Measurements from ENCODE around the gene PLOD1. TPM values are rescaled to one million over a fixed set of nuclear protein-coding genes. Genes with fewer than 3 reads are reported as not detected.
"Not testable (repeated sequence)": the region's sequence is repeated elsewhere in the genome, so short reads cannot be mapped to it uniquely, and the experiment has no call there.

The PLOD1 gene
- total RNA-seq, 1 donor from 2014 or later, result 680 TPM

GRCh38 chr1:11935733-11936132 is 1.2 kb downstream of the PLOD1 start:
- not testable (repeated sequence) for DNase-seq (ENCODE audit: extremely low read depth, low read depth, low spot score)

- DNase-seq (ENCODE audit: extremely low read depth, low read depth, low spot score), result no peak
Measured at GRCh38 chr1:11938722-11939526, 4.4 kb downstream of the PLOD1 start.

GRCh38 chr1:11939794-11940193 is 5.3 kb downstream of the PLOD1 start:
- not testable (repeated sequence) for DNase-seq (ENCODE audit: extremely low read depth, low read depth, low spot score)

GRCh38 chr1:11940260-11940921 is 5.9 kb downstream of the PLOD1 start:
- no peak for DNase-seq (ENCODE audit: extremely low read depth, low read depth, low spot score)

- DNase-seq (ENCODE audit: extremely low read depth, low read depth, low spot score), result no peak
Measured at GRCh38 chr1:11942280-11942679, 7.8 kb downstream of the PLOD1 start.

- no peak for DNase-seq (ENCODE audit: extremely low read depth, low read depth, low spot score)
Measured at GRCh38 chr1:11943619-11944018, 9.1 kb downstream of the PLOD1 start.

- no peak for DNase-seq (ENCODE audit: extremely low read depth, low read depth, low spot score)
Measured at GRCh38 chr1:11944358-11944931, 9.9 kb downstream of the PLOD1 start.

- no peak for DNase-seq (ENCODE audit: extremely low read depth, low read depth, low spot score)
Measured at GRCh38 chr1:11946647-11947046, 12.1 kb downstream of the PLOD1 start.

GRCh38 chr1:11948822-11949458 is 14.4 kb downstream of the PLOD1 start:
- DNase-seq (ENCODE audit: extremely low read depth, low read depth, low spot score), result no peak

GRCh38 chr1:11951901-11952300 is 17.4 kb downstream of the PLOD1 start:
- DNase-seq (ENCODE audit: extremely low read depth, low read depth, low spot score), result no peak

- no peak for DNase-seq (ENCODE audit: extremely low read depth, low read depth, low spot score)
Measured at GRCh38 chr1:11952455-11953109, 18.1 kb downstream of the PLOD1 start.

- DNase-seq (ENCODE audit: extremely low read depth, low read depth, low spot score), result no peak
Measured at GRCh38 chr1:11955221-11955620, 20.7 kb downstream of the PLOD1 start.

GRCh38 chr1:11957398-11957797 is 22.9 kb downstream of the PLOD1 start:
- DNase-seq (ENCODE audit: extremely low read depth, low read depth, low spot score), result no peak

GRCh38 chr1:11957897-11958296 is 23.4 kb downstream of the PLOD1 start:
- no peak for DNase-seq (ENCODE audit: extremely low read depth, low read depth, low spot score)

- DNase-seq (ENCODE audit: extremely low read depth, low read depth, low spot score), result no peak
Measured at GRCh38 chr1:11960276-11960675, 25.8 kb downstream of the PLOD1 start.

- DNase-seq (ENCODE audit: extremely low read depth, low read depth, low spot score), result no peak
Measured at GRCh38 chr1:11960715-11961114, 26.2 kb downstream of the PLOD1 start.

- DNase-seq (ENCODE audit: extremely low read depth, low read depth, low spot score), result no peak
Measured at GRCh38 chr1:11961230-11961629, 26.7 kb downstream of the PLOD1 start.

- no peak for DNase-seq (ENCODE audit: extremely low read depth, low read depth, low spot score)
Measured at GRCh38 chr1:11963622-11964021, 29.1 kb downstream of the PLOD1 start.

GRCh38 chr1:11964656-11965055 is 30.1 kb downstream of the PLOD1 start:
- no peak for DNase-seq (ENCODE audit: extremely low read depth, low read depth, low spot score)

- no peak for DNase-seq (ENCODE audit: extremely low read depth, low read depth, low spot score)
Measured at GRCh38 chr1:11967028-11967547, 32.6 kb downstream of the PLOD1 start.

All from glomerular endothelial cell (primary cell).